ENCODE data around the gene FGF2.
A peak's percentile ranks its signal among the peaks of the same experiment; 100 is the strongest.
"Not testable (repeated sequence)": the region's sequence is repeated elsewhere in the genome, so short reads cannot be mapped to it uniquely, and the experiment has no call there.

Gene FGF2

GRCh38 chr4:122898370-122899150 lies 71.9 kb downstream of the FGF2 start:
- peak; percentile 80 for DNase-seq

- no peak for DNase-seq
These were observed 73.1 kb downstream of the FGF2 start for GRCh38 chr4:122899682-122900081.

GRCh38 chr4:122900314-122900713 lies 73.7 kb downstream of the FGF2 start:
- no peak for DNase-seq

GRCh38 chr4:122901247-122902010 lies 74.8 kb downstream of the FGF2 start:
- DNase-seq: no peak

GRCh38 chr4:122903766-122904288 lies 77.2 kb downstream of the FGF2 start:
- no peak for DNase-seq

- DNase-seq: no peak
These were observed 80.3 kb downstream of the FGF2 start for GRCh38 chr4:122906859-122907305.

GRCh38 chr4:122908223-122908622 lies 81.6 kb downstream of the FGF2 start:
- no peak for DNase-seq

- no peak for DNase-seq
These were observed 83.1 kb downstream of the FGF2 start for GRCh38 chr4:122909683-122910082.

- no peak for DNase-seq
These were observed 85.0 kb downstream of the FGF2 start for GRCh38 chr4:122911588-122911987.

GRCh38 chr4:122912810-122913575 lies 86.4 kb downstream of the FGF2 start:
- no peak for DNase-seq

- peak; percentile 33 for DNase-seq
These were observed 87.8 kb downstream of the FGF2 start for GRCh38 chr4:122914292-122914904.

- DNase-seq: peak; percentile 28
These were observed 88.3 kb downstream of the FGF2 start for GRCh38 chr4:122914938-122915337.

GRCh38 chr4:122917731-122918130 lies 91.1 kb downstream of the FGF2 start:
- DNase-seq: no peak

- DNase-seq: no peak
These were observed 93.8 kb downstream of the FGF2 start for GRCh38 chr4:122920473-122920872.

GRCh38 chr4:122921300-122921699 lies 94.7 kb downstream of the FGF2 start:
- DNase-seq: no peak

- DNase-seq: peak; percentile 54
These were observed 95.6 kb downstream of the FGF2 start, which contains the start of gene NUDT6 for GRCh38 chr4:122921971-122922876. Gene NUDT6 (minus strand): TSS chr4:122922597. CDS start chr4:122922572, 25 bp downstream.

GRCh38 chr4:122922877-122923511 lies 96.4 kb downstream of the FGF2 start:
- peak; percentile 78 for DNase-seq

- DNase-seq: no peak
These were observed 102.3 kb downstream of the FGF2 start for GRCh38 chr4:122928930-122929329.

- peak; percentile 10 for DNase-seq
These were observed 104.2 kb downstream of the FGF2 start for GRCh38 chr4:122930862-122931261.

GRCh38 chr4:122932763-122933162 lies 106.1 kb downstream of the FGF2 start:
- DNase-seq: no peak

- not testable (repeated sequence) for DNase-seq
These were observed 118.5 kb downstream of the FGF2 start for GRCh38 chr4:122945136-122945535.
